ENCODE results near the gene GABRR2.

The GABRR2 gene

DNA sequence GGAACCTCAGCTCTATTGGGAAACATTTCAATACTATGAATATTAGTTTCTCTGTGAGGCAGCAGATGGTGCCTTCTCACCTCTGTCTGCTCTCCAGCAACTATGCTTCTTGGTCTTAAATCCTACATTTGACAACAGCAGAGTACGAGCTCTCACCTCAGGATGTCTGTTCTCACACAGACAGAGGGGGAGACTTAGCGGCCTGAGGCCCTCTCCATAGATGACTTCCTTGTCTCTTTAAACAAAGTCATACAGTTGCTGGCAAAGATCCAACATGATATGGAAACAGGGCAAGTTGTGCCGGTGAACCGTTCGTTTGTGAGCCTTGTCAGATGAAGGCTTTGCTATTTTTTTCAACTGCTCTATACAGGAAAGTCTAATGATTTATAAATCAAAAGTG is 54.3 kb downstream of the GABRR2 start:
- H3K36me3 ChIP-seq (ENCODE audit: control insufficient read depth, insufficient read depth, low read length): no peaks in the 10 kb centered on the region
- no peak overlapping the region for H3K9ac ChIP-seq (ENCODE audit: low read length)
- H3K27me3 ChIP-seq (ENCODE audit: control insufficient read depth, insufficient read depth, low read length): no peaks in the 10 kb centered on the region
- no peak overlapping the region for H3K4me3 ChIP-seq (ENCODE audit: low read length)
- H3K27ac ChIP-seq (ENCODE audit: low read depth, low read length): no peak overlapping the region
- no peaks in the 10 kb centered on the region for H3K4me1 ChIP-seq (ENCODE audit: control insufficient read depth, insufficient read depth, low read length)

DNA sequence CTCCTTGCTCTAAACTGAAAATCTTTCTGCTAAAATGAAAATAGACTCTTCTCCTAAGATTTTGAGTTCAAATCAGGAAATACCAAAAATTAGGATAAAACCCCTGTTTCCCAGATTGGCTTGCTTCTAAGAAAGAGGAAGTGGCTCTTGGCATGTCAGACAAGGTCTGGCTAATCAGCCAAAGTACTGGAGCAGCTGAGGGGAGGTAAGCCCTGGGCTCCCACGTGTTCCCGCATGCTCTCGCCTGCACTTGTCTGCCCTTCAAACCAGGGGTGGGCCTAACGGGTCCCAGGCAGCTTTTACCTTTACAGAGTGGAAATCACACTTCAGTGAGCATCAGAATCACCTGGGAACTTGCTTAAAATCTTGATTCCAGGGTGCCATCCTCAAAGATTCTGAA is 54.8 kb downstream of the GABRR2 start:
- Histone ChIP-seq H3K36me3 (ENCODE audit: control insufficient read depth, insufficient read depth, low read length) (no peaks in the 10 kb centered on the region), H3K27ac (ENCODE audit: low read depth, low read length) (no peak overlapping the region), H3K4me1 (ENCODE audit: control insufficient read depth, insufficient read depth, low read length) (no peaks in the 10 kb centered on the region), H3K4me3 (ENCODE audit: low read length) (no peak overlapping the region), H3K9ac (ENCODE audit: low read length) (no peak overlapping the region), H3K27me3 (ENCODE audit: control insufficient read depth, insufficient read depth, low read length) (no peaks in the 10 kb centered on the region)

DNA sequence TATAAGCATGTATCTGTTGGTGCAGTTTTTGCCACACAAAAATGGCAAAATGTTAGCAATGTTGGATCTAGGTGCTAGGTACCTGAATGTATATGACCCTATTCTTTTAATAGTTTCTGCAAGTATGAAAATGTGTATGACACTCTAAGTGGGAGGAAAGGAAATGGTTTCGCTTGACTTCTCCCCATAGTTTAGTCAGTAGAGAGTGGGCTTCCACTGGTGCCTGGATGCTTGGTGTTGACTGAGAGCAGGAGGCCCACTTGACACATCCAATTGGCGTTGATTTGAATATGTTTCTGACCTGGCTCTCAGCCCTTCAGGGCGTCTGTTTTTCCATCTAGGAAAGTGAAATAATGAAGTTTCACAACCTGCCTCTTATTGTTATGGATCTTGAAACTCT is 56.2 kb downstream of the GABRR2 start:
- no peaks in the 10 kb centered on the region for H3K27me3 ChIP-seq (ENCODE audit: control insufficient read depth, insufficient read depth, low read length)
- H3K9ac ChIP-seq (ENCODE audit: low read length): no peak overlapping the region
- no peaks in the 10 kb centered on the region for H3K4me1 ChIP-seq (ENCODE audit: control insufficient read depth, insufficient read depth, low read length)
- no peaks in the 10 kb centered on the region for H3K36me3 ChIP-seq (ENCODE audit: control insufficient read depth, insufficient read depth, low read length)
- H3K27ac ChIP-seq (ENCODE audit: low read depth, low read length): no peak overlapping the region
- no peak overlapping the region for H3K4me3 ChIP-seq (ENCODE audit: low read length)

DNA sequence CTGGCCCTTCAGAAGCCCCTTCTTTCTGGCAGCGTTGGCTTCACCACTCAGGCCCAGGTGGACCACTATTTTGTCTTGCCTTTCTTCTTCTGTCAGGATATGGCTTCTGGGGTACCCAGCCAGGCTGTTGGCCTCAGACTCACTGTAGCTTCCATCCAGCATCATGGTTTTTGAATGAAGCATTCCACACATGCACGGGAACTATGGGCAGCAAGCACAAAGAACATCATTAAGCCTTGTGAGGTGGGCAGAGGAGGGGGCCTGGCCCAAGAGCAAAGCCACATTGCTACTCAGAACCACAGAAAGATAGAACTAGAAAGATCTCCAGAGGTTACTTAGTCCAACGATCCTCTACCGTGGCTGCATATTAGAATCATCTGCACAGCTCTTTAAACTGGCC is 57.3 kb downstream of the GABRR2 start:
- H3K27ac ChIP-seq (ENCODE audit: low read depth, low read length): no peak overlapping the region
- H3K4me3 ChIP-seq (ENCODE audit: low read length): no peak overlapping the region
- H3K27me3 ChIP-seq (ENCODE audit: control insufficient read depth, insufficient read depth, low read length): no peaks in the 10 kb centered on the region
- no peaks in the 10 kb centered on the region for H3K36me3 ChIP-seq (ENCODE audit: control insufficient read depth, insufficient read depth, low read length)
- no peaks in the 10 kb centered on the region for H3K4me1 ChIP-seq (ENCODE audit: control insufficient read depth, insufficient read depth, low read length)
- no peak overlapping the region for H3K9ac ChIP-seq (ENCODE audit: low read length)

DNA sequence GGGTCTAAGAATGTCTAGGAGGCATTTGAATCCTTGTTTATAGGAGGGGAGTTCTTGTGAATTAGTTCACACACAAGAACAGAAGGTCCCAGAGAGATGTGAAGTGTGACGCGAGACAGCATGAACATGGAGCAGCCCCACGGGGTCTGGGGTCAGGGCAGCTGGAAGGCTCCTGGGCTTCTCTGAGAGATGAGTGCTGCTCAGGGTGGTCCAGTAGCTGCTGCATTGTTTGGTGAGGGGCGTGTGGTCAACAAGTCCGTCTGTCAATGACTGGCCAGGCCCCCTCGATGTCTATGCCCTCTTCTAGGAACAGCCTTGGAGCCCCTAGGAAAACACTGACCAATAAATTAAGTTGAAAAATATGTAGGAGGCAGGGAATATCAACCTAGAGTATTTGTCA is 57.8 kb downstream of the GABRR2 start:
- Histone ChIP-seq H3K36me3 (ENCODE audit: control insufficient read depth, insufficient read depth, low read length) (no peaks in the 10 kb centered on the region), H3K4me3 (ENCODE audit: low read length) (no peak overlapping the region), H3K4me1 (ENCODE audit: control insufficient read depth, insufficient read depth, low read length) (no peaks in the 10 kb centered on the region), H3K9ac (ENCODE audit: low read length) (no peak overlapping the region), H3K27ac (ENCODE audit: low read depth, low read length) (no peak overlapping the region), H3K27me3 (ENCODE audit: control insufficient read depth, insufficient read depth, low read length) (no peaks in the 10 kb centered on the region)

DNA sequence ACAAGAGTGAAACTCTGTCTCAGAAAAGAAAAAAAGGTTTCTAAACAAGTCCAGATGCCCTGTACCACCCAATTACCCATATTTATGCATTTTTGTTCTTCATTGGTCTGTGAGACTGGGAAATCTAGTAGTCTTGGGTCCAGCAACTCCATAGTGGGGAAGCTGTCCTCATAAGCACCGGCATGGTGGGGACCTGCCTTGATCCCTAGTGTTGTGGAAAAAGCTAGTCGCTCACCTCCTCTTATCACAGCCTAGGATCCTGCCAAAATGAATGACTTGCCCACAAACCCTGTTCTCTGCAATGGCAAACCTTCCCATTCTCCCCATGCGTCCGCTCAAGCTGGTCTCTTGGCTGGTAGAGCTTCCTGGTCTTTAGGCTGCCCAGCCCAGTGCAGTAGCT is 59.7 kb downstream of the GABRR2 start:
- no peak overlapping the region for H3K4me3 ChIP-seq (ENCODE audit: low read length)
- H3K4me1 ChIP-seq (ENCODE audit: control insufficient read depth, insufficient read depth, low read length): no peaks in the 10 kb centered on the region
- no peak overlapping the region for H3K27ac ChIP-seq (ENCODE audit: low read depth, low read length)
- no peaks in the 10 kb centered on the region for H3K27me3 ChIP-seq (ENCODE audit: control insufficient read depth, insufficient read depth, low read length)
- no peaks in the 10 kb centered on the region for H3K36me3 ChIP-seq (ENCODE audit: control insufficient read depth, insufficient read depth, low read length)
- no peak overlapping the region for H3K9ac ChIP-seq (ENCODE audit: low read length)

DNA sequence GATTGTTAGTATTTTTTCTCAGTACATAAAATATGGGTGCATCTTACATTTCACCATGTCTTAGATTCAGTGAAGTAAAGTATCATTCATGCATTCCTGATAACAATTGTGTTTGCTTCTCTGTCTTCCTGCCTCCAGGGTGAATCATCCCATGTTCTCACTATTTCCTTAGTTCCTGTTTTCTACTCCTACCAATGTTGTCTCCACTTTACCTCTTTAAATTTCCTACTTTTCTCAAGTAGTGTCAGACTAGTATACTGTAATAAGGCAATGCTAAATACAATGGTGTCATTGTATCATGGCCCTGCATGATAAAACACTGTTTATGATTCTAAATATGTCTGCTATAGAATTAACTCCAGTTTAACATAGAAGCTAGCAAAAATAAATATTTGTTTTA is 60.5 kb downstream of the GABRR2 start:
- H3K27me3 ChIP-seq (ENCODE audit: control insufficient read depth, insufficient read depth, low read length): no peaks in the 10 kb centered on the region
- no peaks in the 10 kb centered on the region for H3K36me3 ChIP-seq (ENCODE audit: control insufficient read depth, insufficient read depth, low read length)
- H3K4me3 ChIP-seq (ENCODE audit: low read length): no peak overlapping the region
- no peak overlapping the region for H3K9ac ChIP-seq (ENCODE audit: low read length)
- no peak overlapping the region for H3K27ac ChIP-seq (ENCODE audit: low read depth, low read length)
- no peaks in the 10 kb centered on the region for H3K4me1 ChIP-seq (ENCODE audit: control insufficient read depth, insufficient read depth, low read length)

DNA sequence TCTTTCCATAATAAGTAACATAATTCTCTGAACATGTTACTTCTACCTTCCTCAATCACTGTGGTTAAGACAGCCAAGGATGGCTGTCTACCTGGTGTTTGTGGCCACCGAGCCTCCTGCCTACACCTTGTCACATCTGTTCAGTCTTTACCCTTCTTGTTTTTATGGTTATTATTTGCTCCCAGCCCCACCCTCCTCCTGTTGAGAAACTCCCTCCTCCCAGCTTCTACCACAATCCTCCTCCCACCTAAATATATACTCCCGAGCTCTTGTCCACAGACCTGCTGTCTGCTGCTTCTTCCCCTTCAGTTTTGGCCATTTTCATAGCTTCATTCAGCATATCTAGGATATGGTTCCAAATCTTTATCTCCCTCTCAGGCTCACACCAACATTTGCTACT is 62.2 kb downstream of the GABRR2 start:
- Histone ChIP-seq H3K27me3 (ENCODE audit: control insufficient read depth, insufficient read depth, low read length) (no peaks in the 10 kb centered on the region), H3K9ac (ENCODE audit: low read length) (no peak overlapping the region)

DNA sequence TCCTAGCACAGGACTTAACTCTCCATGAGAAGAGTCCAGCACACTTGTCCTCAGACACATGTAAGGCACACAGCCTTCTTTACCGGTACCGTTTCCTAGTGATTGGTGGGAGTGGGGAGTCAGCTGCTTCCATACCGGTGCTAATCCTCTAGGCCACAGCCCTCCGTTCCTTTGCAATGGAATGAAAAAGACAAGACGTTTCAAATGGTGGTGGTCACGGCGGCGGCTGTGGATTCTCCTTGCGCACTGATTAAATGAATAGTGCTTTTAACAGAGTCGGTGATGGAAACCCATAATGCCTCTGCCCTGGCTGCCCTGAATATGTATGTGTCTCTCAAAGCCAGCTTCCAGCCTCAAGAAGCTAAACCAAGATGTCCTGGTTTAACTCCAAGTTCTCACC is 63.1 kb downstream of the GABRR2 start:
- H3K4me3 ChIP-seq (ENCODE audit: low read length): no peak overlapping the region
- H3K4me1 ChIP-seq (ENCODE audit: control insufficient read depth, insufficient read depth, low read length): no peaks in the 10 kb centered on the region
- H3K9ac ChIP-seq (ENCODE audit: low read length): no peak overlapping the region
- H3K27me3 ChIP-seq (ENCODE audit: control insufficient read depth, insufficient read depth, low read length): no peaks in the 10 kb centered on the region
- no peak overlapping the region for H3K27ac ChIP-seq (ENCODE audit: low read depth, low read length)
- H3K36me3 ChIP-seq (ENCODE audit: control insufficient read depth, insufficient read depth, low read length): no peaks in the 10 kb centered on the region

More for the DNA sequence above, 62.2 kb downstream of the GABRR2 start:
- H3K27ac ChIP-seq (ENCODE audit: low read depth, low read length): no peak overlapping the region
- no peak overlapping the region for H3K4me3 ChIP-seq (ENCODE audit: low read length)
- no peaks in the 10 kb centered on the region for H3K4me1 ChIP-seq (ENCODE audit: control insufficient read depth, insufficient read depth, low read length)
- H3K36me3 ChIP-seq (ENCODE audit: control insufficient read depth, insufficient read depth, low read length): no peaks in the 10 kb centered on the region

DNA sequence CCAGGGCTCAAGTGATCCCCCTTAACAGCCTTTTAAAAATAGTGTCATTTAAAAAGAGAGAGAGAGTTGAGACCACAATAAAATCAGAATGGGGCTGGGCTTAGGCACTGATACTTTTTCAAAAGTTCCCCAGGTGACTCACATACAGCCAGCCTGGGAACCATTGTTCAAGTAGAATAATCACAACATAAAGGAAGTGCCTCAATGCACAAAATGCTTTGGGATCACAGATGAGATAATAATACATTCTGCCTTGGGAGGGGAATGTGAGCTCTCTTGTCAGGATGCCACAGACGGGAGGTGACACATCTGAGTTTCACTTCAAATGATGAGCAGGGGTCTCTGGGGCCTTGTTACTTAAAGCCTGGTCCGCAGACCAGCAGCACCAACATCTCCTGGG is 63.9 kb downstream of the GABRR2 start:
- Histone ChIP-seq H3K36me3 (ENCODE audit: control insufficient read depth, insufficient read depth, low read length) (no peaks in the 10 kb centered on the region), H3K27me3 (ENCODE audit: control insufficient read depth, insufficient read depth, low read length) (no peaks in the 10 kb centered on the region), H3K4me3 (ENCODE audit: low read length) (no peak overlapping the region), H3K9ac (ENCODE audit: low read length) (no peak overlapping the region), H3K27ac (ENCODE audit: low read depth, low read length) (no peak overlapping the region), H3K4me1 (ENCODE audit: control insufficient read depth, insufficient read depth, low read length) (no peaks in the 10 kb centered on the region)

DNA sequence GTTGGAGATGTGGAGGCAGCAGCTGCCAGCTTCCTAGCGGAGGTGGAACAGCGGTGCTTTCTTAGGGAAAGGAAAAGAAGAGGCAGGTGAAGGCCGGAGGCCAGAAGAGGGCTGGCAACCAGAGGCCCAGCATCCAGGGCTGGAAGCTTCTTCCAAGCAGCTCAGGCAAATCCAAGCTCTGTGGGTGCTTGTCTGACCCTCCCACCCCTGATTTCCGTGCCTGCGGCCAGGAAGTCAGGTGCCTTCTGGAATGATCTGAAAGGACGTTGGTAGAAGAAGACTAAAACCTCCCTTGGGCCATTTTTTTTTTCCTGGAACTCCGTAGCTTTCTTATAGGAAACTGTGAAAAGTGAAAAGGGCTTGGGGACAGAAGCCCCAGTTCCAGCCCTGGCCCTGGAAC is 64.9 kb downstream of the GABRR2 start:
- Histone ChIP-seq H3K36me3 (ENCODE audit: control insufficient read depth, insufficient read depth, low read length) (no peaks in the 10 kb centered on the region), H3K4me3 (ENCODE audit: low read length) (no peak overlapping the region), H3K27ac (ENCODE audit: low read depth, low read length) (no peak overlapping the region), H3K4me1 (ENCODE audit: control insufficient read depth, insufficient read depth, low read length) (no peaks in the 10 kb centered on the region), H3K27me3 (ENCODE audit: control insufficient read depth, insufficient read depth, low read length) (no peaks in the 10 kb centered on the region), H3K9ac (ENCODE audit: low read length) (no peak overlapping the region)

DNA sequence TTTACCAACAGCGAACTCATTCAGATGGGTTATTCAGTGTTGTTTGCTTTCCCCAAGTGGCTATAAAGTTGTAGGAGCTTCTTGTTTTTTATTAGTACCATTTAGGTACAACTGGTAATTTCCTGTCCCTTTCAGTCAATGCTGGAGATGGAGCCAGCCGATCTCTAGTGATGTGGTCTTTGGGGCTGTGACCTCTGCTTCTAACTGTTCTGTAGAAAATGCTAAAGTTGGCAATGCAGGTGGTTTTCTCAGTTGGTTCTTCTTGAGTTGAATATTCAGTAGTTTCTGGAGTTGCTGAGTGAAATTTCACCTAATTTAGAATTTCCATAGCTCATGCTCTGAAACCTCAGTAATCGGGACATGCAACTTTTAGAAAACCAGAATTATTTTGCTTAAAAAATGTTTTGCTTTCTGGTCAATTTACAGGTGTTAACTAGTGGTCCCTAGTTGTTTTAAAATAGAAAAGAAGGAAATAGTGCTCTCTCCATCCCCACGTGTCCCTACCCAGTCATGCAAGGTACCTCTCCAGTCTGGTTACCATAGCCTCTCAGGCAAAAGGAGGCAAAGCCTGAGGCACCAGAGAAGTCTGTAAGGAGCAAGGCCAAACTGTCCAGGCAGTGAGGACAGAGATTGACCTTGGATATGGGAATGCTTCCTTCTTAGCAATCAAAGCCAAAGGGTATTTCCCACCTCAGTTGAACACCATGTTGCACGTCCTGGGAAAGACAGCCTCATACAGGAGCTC is 70.7 kb downstream of the GABRR2 start:
- no peaks in the 10 kb centered on the region for H3K36me3 ChIP-seq (ENCODE audit: control insufficient read depth, insufficient read depth, low read length)
- no peak overlapping the region for H3K9ac ChIP-seq (ENCODE audit: low read length)
- H3K4me3 ChIP-seq (ENCODE audit: low read length): no peak overlapping the region
- no peaks in the 10 kb centered on the region for H3K4me1 ChIP-seq (ENCODE audit: control insufficient read depth, insufficient read depth, low read length)
- H3K27ac ChIP-seq (ENCODE audit: low read depth, low read length): no peak overlapping the region
- no peaks in the 10 kb centered on the region for H3K27me3 ChIP-seq (ENCODE audit: control insufficient read depth, insufficient read depth, low read length)

DNA sequence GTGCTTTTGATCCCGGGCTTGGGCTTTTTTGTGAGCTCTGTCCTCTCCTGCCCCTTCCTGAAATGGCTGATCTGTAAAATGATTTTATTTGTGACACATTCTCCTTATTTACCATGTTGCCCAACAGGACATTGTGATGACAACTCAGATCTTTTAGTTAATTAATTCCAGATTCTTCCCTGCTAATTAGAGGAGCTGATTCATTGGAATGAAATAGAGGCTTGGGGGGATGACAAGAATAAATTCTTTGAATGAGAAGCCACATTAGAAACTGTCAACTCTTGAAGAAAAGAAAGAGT is 71.8 kb downstream of the GABRR2 start:
- Histone ChIP-seq H3K36me3 (ENCODE audit: control insufficient read depth, insufficient read depth, low read length) (no peaks in the 10 kb centered on the region), H3K9ac (ENCODE audit: low read length) (no peak overlapping the region), H3K27ac (ENCODE audit: low read depth, low read length) (no peak overlapping the region), H3K27me3 (ENCODE audit: control insufficient read depth, insufficient read depth, low read length) (no peaks in the 10 kb centered on the region), H3K4me1 (ENCODE audit: control insufficient read depth, insufficient read depth, low read length) (no peaks in the 10 kb centered on the region), H3K4me3 (ENCODE audit: low read length) (no peak overlapping the region)
